HepG2 (cell line): ENCODE data around the gene NODAL. TPM values are rescaled to one million over a fixed set of nuclear protein-coding genes. Genes with fewer than 3 reads are reported as not detected.

Source experiments
- CEBPB ChIP-seq: IDR thresholded peaks from 2 replicates; pipeline ENCODE4 v1.6.1; 2011; ENCODE audit warnings: low read depth, low read length, improper control_type of control experiment, borderline replicate concordance
- CHD4 ChIP-seq: fragments of 200-600 bp; sonication (generic); IDR thresholded peaks from 2 replicates; pipeline ENCODE4 v1.7.0; 2017; ENCODE audit warnings: mild to moderate bottlenecking, low read length, borderline replicate concordance
- DDIT3 ChIP-seq: sonication (generic); formaldehyde crosslinking; IDR thresholded peaks from 2 replicates; pipeline ENCODE4 v1.4.0; 2020; ENCODE audit warnings: mild to moderate bottlenecking, missing genetic modification reagents
- HBP1 ChIP-seq: IDR thresholded peaks from 2 replicates; pipeline ENCODE4 v1.6.1; 2016; ENCODE audit warnings: low read depth, control low read depth
- HMGA1 ChIP-seq: sonication (generic); formaldehyde crosslinking; conservative IDR thresholded peaks from 2 replicates; pipeline ENCODE4 v1.4.0; 2020; ENCODE audit warnings: missing genetic modification reagents
- HNRNPK ChIP-seq: fragments of 200-400 bp; formaldehyde crosslinking; IDR thresholded peaks from 2 replicates; pipeline ENCODE4 v1.6.1; 2018; ENCODE audit warnings: low read length, low read depth, moderate library complexity, mild to moderate bottlenecking; ENCODE audit not compliant: poor library complexity, severe bottlenecking
- MTERF4 ChIP-seq: sonication (generic); formaldehyde crosslinking; IDR thresholded peaks from 2 replicates; pipeline ENCODE4 v1.8.0; 2023; ENCODE audit warnings: mild to moderate bottlenecking, missing genetic modification reagents
- NFIB ChIP-seq: sonication (generic); formaldehyde crosslinking; IDR thresholded peaks from 2 replicates; pipeline ENCODE4 v1.9.0; 2021; ENCODE audit warnings: missing genetic modification reagents, mild to moderate bottlenecking, borderline replicate concordance
- POLR2A ChIP-seq, 2 experiments: IDR thresholded peaks; 2 replicates each; pipeline ENCODE4 v1.6.1; 2011; ENCODE audit warnings: low read depth in 2 of 2, low read length in 2 of 2, mild to moderate bottlenecking in 1 of 2, moderate library complexity in 1 of 2; ENCODE audit not compliant: insufficient read depth in 1 of 2
- SKI ChIP-seq: fragments of 450-650 bp; IDR thresholded peaks from one replicate; pipeline ENCODE4 v1.6.1; 2018; ENCODE audit warnings: mild to moderate bottlenecking; ENCODE audit not compliant: partially characterized antibody
- SP2 ChIP-seq: sonication (generic); formaldehyde crosslinking; IDR thresholded peaks from 2 replicates; pipeline ENCODE4 v1.5.1; 2020; ENCODE audit warnings: mild to moderate bottlenecking, missing genetic modification reagents
- SRSF4 ChIP-seq: fragments of 200-400 bp; formaldehyde crosslinking; IDR thresholded peaks from one replicate; pipeline ENCODE4 v1.6.1; 2018; ENCODE audit warnings: mild to moderate bottlenecking, low read depth, low read length, moderate library complexity; ENCODE audit not compliant: poor library complexity, severe bottlenecking
- THAP11 ChIP-seq: IDR thresholded peaks from 2 replicates; pipeline ENCODE4 v1.6.1; 2016; ENCODE audit warnings: missing biosample characterization, missing genetic modification reagents
- ZNF143 ChIP-seq: sonication (generic); formaldehyde crosslinking; IDR thresholded peaks from 2 replicates; pipeline ENCODE4 v1.4.0; 2020; ENCODE audit warnings: missing genetic modification reagents
- ZNF230 ChIP-seq: sonication (generic); formaldehyde crosslinking; IDR thresholded peaks from 2 replicates; pipeline ENCODE4 v1.4.0; 2020; ENCODE audit warnings: mild to moderate bottlenecking, missing genetic modification reagents
- ZNF556 ChIP-seq: sonication (generic); formaldehyde crosslinking; IDR thresholded peaks from 2 replicates; pipeline ENCODE4 v1.4.0; 2020; ENCODE audit warnings: mild to moderate bottlenecking, missing genetic modification reagents, borderline replicate concordance
- ZNF564 ChIP-seq: sonication (generic); formaldehyde crosslinking; IDR thresholded peaks from 2 replicates; pipeline ENCODE4 v1.8.1; 2023; ENCODE audit warnings: mild to moderate bottlenecking, missing genetic modification reagents
- ZNF607 ChIP-seq: sonication (generic); formaldehyde crosslinking; IDR thresholded peaks from 2 replicates; pipeline ENCODE4 v1.5.1; 2020; ENCODE audit warnings: missing genetic modification reagents, mild to moderate bottlenecking, borderline replicate concordance
- ZNF775 ChIP-seq: sonication (generic); formaldehyde crosslinking; IDR thresholded peaks from 2 replicates; pipeline ENCODE4 v1.4.0; 2020; ENCODE audit warnings: missing genetic modification reagents, mild to moderate bottlenecking, moderate library complexity, borderline replicate concordance
- ZSCAN31 ChIP-seq: sonication (generic); formaldehyde crosslinking; IDR thresholded peaks from 2 replicates; pipeline ENCODE4 v1.5.0; 2020; ENCODE audit warnings: low read depth, mild to moderate bottlenecking, missing genetic modification reagents
- polyA plus RNA-seq, 8 experiments: library from polyadenylated mRNA; depleted of rRNA in 3 of 8; stranded (reverse) in 7 of 8; unstranded in 1 of 8; fragments of >200 nt; fragmentation: Illumina TruSeq in 4 of 8; extraction: Trizol in 4 of 8; gene quantifications; 2 replicates each; pipeline versions ENCODE4 v1.2.1 to v1.2.3, GENCODE V29; 2011 to 2016; ENCODE audit warnings: low read depth in 4 of 8, missing spikeins in 1 of 8, mixed read lengths in 1 of 8; ENCODE audit not compliant: insufficient read depth in 1 of 8
- total RNA-seq, 5 experiments: library from RNA; depleted of rRNA; stranded (reverse); fragments of >200 nt; fragmentation: Illumina TruSeq; extraction: Trizol; gene quantifications; 2 replicates each; pipeline ENCODE4 v1.2.3, GENCODE V29; 2016; ENCODE audit warnings: low read depth in 1 of 5
- TF ChIP-seq, protein P1 (sequence below): sonication (generic); formaldehyde crosslinking; IDR thresholded peaks from 2 replicates; pipeline ENCODE4 v1.5.0; 2020; ENCODE audit warnings: mild to moderate bottlenecking, missing genetic modification reagents
- TF ChIP-seq, protein P2 (sequence below): sonication (generic); formaldehyde crosslinking; IDR thresholded peaks from 2 replicates; pipeline ENCODE4 v1.4.0; 2020; ENCODE audit warnings: missing genetic modification reagents, low read depth, mild to moderate bottlenecking, borderline replicate concordance

NODAL gene
- total and polyA plus RNA-seq, 2 of the 13 experiments (the other 11 are each of a cell fraction or from before 2014, with no cell fraction given) = not detected

DNA sequence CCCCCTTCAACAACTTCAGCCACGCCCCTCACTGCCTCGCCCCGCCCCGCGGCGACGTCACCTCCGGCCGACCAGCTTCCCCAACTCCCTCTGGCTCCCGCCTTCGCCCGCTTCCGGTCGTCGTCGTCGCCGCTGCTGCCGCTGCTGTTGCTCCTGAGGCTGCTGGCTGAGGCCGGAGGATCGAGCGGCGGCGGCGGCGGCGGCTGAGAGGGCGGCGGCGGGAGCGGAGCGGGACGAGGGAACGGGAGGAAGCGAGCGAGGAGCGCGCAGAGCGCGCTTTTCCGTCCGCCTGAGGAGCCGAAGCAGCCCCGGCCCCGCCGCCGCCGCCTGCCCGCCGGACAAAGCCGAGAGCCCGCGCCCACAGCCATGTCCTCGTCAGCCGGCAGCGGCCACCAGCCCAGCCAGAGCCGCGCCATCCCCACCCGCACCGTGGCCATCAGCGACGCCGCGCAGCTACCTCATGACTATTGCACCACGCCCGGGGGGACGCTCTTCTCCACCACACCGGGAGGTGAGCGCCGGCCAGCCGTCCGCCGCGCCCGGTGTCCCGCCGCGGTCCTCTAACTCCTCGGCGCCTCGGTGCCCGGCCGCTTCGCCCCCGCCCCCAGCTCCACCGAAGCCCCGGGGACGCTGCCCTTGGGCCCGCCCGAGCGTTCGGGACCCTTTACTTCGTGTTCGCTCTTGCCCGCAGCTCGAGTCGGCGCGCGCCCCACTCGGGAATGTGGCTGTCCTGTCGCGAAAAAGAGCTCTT lies 37.3 kb downstream of the NODAL start, which contains the start of gene EIF4EBP2 (continued):
- TF ChIP-seq, protein P1, sequence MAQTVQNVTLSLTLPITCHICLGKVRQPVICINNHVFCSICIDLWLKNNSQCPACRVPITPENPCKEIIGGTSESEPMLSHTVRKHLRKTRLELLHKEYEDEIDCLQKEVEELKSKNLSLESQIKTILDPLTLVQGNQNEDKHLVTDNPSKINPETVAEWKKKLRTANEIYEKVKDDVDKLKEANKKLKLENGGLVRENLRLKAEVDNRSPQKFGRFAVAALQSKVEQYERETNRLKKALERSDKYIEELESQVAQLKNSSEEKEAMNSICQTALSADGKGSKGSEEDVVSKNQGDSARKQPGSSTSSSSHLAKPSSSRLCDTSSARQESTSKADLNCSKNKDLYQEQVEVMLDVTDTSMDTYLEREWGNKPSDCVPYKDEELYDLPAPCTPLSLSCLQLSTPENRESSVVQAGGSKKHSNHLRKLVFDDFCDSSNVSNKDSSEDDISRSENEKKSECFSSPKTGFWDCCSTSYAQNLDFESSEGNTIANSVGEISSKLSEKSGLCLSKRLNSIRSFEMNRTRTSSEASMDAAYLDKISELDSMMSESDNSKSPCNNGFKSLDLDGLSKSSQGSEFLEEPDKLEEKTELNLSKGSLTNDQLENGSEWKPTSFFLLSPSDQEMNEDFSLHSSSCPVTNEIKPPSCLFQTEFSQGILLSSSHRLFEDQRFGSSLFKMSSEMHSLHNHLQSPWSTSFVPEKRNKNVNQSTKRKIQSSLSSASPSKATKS (CRISPR knock-in tag) = no peak
- TF ChIP-seq POLR2A (IDR thresholded peaks at IDR 0.05; ENCODE audit: insufficient read depth in 1 of 2, low read depth in 2 of 2, low read length in 2 of 2) (peak; percentile 63 to 90), ZSCAN31 (CRISPR knock-in tag) (peak; percentile 91; the same call in 1 of the 2 replicates), MTERF4 (CRISPR knock-in tag) (peak; percentile 72; the same call in 1 of the 2 replicates), ZNF230 (CRISPR knock-in tag) (no peak), ZNF607 (no peak; the same call in 1 of the 2 replicates), HBP1 (CRISPR knock-in tag) (0 out of 2 replicates have a peak, but pooled peaks have one; percentile 34), NFIB (no peak), CEBPB (no peak), ZNF556 (CRISPR knock-in tag) (no peak), CHD4 (no peak), HMGA1 (no peak), DDIT3 (no peak), ZNF775 (CRISPR knock-in tag) (no peak), SP2 (CRISPR knock-in tag) (peak; percentile 60), HNRNPK (peak; percentile 95), ZNF143 (CRISPR knock-in tag) (peak; percentile 61; the same call in 1 of the 2 replicates), SKI (peak; percentile 43), THAP11 (peak; percentile 81), SRSF4 (no peak), ZNF564 (CRISPR knock-in tag) (peak; percentile 88)
- TF ChIP-seq, protein P2, sequence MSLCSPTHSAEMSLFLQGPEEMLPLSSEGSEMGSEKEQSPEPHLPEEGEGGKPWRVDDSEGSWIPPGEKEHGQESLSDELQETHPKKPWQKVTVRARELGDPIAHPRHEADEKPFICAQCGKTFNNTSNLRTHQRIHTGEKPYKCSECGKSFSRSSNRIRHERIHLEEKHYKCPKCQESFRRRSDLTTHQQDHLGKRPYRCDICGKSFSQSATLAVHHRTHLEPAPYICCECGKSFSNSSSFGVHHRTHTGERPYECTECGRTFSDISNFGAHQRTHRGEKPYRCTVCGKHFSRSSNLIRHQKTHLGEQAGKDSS (CRISPR knock-in tag) = 0 out of 2 replicates have a peak, but pooled peaks have one; percentile 55
